ENCODE results near the gene GNAL.
"Not testable (repeated sequence)": the region's sequence is repeated elsewhere in the genome, so short reads cannot be mapped to it uniquely, and the experiment has no call there.

GNAL gene

DNA sequence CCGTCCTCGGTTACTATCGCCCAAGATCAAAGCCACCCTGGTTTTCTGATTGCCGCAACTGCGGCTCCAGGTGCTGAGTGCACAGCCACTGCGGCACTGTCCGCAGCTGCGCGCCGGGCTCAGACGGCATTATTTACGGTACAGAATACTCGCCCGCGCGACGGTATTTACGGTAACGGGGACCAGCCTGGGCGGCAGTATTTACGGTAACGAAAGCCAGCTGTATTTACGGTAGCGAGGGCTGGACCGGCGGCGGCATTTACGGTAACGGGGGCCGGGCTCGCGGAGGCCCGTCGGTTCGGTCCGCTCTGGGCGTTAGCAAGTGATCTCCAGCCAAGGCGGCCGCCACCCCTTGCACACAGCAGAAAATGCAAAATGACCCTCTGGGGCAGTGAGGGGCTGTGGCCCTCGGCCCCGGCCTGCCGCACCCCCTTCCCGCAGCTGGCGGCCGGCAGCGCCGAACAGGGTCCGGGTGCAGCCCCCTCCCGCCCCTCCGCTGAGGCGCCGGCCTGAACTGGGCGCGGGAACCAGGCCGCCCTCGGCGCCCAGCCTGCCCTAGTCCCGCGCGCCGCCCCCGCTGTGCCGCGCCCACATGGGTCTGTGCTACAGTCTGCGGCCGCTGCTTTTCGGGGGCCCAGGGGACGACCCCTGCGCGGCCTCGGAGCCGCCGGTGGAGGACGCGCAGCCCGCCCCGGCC, at the start of gene GNAL:
Gene GNAL, plus strand, starts transcription at position 293 of the 697 bp plus-strand sequence. Its CDS starts 300 bp downstream, at position 593.
- peak; percentile 43 for DNase-seq (ENCODE audit: low read depth, low spot score)

GRCh38 chr18:11647310-11647709, 41.8 kb upstream of the GNAL start:
- DNase-seq (ENCODE audit: low read depth, low spot score): not testable (repeated sequence)

- not testable (repeated sequence) for DNase-seq (ENCODE audit: low read depth, low spot score)
These were observed 41.3 kb upstream of the GNAL start for GRCh38 chr18:11647804-11648203.

- DNase-seq (ENCODE audit: low read depth, low spot score): no peak
These were observed 39.2 kb upstream of the GNAL start for GRCh38 chr18:11649839-11650238.

DNA sequence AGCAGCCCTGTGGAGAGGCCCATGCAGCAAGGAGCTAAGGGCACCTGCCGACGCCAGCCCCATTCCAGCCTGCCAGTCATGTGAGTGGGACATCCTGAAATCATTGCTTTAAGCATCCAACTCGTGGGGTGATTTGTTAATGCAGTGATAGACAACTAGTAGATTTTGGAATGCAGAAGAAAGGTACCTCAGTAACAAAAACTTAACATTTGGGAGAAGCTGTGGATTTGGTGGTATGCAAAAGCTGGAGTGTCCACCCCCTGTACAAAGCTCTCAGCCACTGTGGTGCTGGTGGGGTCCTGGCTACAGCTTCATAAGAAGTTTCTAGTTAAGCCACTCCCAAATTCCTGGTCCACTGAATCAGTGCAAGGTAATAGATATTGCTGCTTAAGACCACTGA, 37.2 kb upstream of the GNAL start:
- no peak for DNase-seq (ENCODE audit: low read depth, low spot score)

DNA sequence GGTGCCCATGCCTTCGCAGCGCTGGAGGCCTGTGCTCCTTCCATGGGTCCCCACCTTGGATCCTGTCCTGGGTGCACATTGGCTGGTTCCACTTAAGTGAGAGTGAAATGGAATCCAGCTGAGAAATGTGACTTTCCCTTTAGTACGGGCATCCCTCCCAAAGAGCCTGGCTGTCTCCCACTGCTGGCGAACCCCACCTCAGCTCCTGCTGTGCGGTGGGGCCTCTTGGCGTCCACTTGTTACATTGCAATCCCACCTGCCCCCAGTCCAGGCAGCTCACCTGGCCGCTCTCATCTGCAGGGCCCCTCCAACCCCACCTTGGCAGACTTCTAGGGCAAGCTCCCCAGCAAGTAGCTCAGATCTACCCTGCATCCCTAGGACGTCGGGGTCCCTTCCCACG, 35.5 kb upstream of the GNAL start:
- DNase-seq (ENCODE audit: low read depth, low spot score): no peak

DNA sequence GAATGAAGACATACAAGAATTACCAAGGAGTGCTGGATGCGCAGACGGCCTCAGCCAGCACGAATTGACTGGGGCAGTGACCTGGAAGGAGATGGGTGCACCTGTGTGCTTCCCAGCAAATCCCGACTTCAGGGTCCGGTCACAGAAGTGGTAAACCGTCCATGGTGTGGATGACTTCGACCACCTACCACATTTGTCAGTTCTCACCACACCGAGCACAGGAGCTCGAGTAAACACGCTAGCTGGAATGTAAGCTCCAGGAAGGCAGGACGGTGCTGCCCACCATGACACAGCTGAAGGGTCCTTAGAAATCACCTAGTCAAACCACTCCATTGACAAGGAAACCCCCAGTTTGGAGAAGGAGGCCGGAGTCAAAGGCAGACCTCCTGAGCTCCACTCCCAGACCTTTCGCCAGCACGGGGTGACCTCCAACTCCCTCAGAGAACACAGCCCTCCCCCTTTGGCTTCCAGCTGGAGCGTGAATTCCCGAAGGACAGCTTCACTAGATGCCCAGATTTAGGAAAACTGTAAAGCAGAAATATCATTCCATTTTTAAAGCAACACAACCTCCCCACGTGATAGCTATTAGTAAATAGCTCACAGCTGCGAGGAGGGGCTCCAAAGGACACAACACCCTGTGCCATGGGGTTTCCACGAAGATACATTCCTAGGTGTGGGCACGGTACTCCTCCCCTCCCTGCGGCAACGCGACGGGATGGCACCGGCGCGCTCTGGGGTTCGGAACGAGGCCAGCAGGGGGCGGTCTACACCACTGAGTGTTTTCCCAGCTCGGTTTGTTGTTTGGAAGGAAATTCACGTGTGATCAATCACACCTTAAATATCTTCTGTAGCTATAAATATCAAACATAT, 34.1 kb upstream of the GNAL start:
- no peak for DNase-seq (ENCODE audit: low read depth, low spot score)

DNA sequence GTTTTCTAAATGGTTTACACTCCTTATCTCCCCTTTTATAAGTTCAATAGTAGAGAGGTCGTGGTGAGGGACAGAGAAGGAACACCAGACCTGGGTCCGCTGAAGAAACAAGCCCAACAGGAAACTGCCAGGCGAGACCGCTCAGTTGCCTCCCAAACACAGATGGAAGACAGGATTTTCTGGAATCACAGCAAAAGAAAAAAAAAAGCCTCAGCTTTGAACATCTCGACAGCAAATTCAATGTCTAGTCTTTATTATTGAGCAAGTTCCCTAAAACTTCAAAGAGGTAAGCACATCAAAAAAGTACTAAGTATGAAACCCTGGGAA, 33.5 kb upstream of the GNAL start:
- no peak for DNase-seq (ENCODE audit: low read depth, low spot score)

DNA sequence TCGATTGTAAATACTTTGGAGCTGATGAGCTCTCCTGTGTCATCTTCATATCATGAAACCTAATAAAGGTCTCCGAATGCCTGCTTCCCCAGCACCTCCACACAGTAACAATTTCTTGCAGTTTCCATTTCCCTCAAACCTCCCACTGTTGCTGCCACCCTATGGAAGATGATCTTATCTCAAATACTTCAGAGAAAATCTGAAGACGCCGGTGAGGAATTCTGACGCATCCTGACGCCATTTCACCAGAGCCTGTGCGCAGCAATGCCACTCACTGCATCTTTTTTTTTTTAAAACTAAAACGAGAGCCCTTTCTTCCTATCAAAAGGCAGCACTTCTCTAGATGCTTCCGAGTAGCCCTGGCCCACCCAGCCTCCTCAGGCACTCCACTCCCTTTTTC, 31.9 kb upstream of the GNAL start:
- DNase-seq (ENCODE audit: low read depth, low spot score): no peak

GRCh38 chr18:11657554-11657953, 31.5 kb upstream of the GNAL start:
- no peak for DNase-seq (ENCODE audit: low read depth, low spot score)

DNA sequence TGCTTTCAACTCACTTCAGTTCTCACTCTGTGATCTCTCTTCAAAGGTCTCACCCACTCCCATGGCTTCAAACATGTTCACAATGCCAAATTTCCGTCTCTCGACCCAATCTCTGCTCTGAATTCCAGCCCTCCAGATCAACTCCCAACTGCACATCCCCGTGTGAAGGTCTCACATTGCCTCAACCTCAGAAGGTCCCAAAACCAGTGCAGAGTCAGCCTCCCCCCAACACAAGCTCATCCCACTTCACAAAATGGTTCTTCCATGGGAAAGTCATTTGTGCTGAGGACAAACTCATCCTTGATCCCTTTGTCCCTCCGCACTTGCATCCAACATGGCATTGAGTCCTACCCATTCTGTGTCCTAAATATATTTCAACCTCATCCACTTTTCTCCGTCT, 31.0 kb upstream of the GNAL start:
- no peak for DNase-seq (ENCODE audit: low read depth, low spot score)

- DNase-seq (ENCODE audit: low read depth, low spot score): no peak
These were observed 30.1 kb upstream of the GNAL start for GRCh38 chr18:11658989-11659388.

DNA sequence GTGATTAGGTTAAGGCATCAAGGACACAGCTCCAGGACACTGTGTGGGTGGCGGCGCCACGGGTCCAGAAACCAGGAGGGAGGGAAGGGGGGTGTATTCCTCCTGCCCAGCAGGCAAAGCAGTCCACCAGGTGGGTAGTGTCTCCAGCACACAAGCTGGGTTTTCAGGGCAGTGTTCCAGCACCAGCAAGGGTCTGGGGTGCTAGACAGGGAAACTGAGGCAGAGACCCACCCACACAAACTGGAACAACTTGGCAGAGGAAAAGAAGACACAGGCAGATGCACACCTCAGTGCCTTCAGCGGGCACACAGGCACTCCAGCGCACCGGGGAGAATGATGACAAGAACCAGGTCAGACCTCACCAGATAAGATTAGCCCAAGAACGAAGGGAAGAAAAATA, 28.4 kb upstream of the GNAL start:
- DNase-seq (ENCODE audit: low read depth, low spot score): no peak

DNA sequence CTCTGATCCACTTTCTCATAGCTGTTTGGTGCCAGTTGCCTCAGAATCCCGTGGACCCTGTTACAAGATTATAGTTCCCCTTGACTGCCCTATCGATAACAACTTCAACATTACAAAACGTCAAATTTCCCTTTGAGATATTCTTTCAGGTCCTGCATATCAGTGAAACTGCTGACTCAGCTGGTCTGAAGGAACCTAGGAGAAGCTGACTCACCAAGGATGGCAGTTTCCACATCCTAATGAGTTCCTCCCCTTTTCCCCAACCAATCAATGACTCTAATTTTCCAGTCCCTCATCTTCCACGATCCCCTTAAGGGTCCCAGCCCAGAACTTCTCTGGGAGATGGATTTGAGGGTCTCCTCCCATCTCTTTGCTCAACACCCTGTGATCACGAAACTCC, 27.6 kb upstream of the GNAL start:
- no peak for DNase-seq (ENCODE audit: low read depth, low spot score)

DNA sequence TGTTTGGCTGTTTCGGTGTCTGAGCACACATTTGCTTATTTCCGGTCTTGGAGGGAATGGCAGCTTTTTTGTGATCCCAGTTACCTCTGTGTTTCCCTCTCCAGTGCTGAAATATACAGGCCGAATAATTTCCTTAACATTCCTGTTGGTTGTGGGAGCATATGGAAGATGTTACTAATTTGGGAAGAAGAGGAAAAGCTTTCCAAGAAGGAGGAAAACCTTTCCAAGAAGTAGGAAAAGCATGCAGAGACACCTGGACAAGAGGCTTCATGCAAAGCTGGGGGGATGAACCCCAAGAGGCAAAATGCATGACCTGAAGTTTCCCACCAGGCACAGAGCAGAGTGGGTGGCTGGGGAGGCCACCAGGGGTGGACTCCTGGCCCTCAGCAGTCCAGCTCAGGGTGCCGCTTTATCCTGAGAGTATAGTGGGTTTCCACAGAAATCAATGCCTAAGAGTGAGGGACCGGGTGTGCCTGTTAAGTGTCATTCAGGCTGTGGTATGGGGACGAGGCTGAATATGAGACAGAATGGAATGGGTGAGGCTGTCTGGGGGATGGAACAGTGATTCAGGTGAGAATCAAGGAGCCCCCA, 25.5 kb upstream of the GNAL start:
- DNase-seq (ENCODE audit: low read depth, low spot score): no peak

GRCh38 chr18:11664286-11664685, 24.8 kb upstream of the GNAL start:
- no peak for DNase-seq (ENCODE audit: low read depth, low spot score)

DNA sequence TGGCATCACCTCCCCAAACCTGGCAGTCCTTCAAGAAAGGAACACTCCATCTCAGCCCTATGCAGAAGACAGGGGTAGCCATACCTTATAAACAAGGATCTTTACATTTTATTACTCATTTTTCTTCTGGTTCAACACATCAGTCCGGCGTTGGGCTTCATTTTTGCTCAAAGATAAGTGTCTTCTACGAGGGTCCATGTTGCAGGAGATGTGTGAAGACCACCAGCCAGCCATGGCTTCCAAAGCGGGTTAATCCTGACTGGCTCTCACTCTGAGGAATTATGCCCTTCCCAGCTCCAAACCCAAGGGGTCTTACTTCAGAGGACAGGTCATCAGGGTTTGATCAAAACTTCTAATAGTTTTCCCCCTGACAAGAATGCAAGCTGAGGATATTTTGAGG, 23.9 kb upstream of the GNAL start:
- DNase-seq (ENCODE audit: low read depth, low spot score): no peak

DNA sequence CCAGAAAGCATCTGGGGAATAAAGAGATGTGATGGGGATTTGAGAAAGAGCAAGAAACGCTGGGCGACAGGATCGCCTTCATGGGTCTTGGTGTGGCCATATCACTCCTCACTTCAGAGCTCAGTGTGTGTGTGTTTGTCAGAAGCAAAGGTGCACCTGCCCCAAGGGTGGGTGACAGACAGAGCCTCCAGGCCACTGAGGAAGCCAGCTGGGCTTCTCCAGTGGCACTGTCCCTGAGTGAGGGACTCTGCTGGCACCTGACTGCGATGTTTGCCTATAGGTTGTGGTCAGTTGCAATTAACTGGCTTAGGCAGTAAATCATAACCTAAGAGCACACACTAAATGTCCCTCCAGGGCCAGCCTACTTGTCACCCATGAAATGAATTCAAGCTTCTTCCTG, 23.5 kb upstream of the GNAL start:
- DNase-seq (ENCODE audit: low read depth, low spot score): no peak

DNA sequence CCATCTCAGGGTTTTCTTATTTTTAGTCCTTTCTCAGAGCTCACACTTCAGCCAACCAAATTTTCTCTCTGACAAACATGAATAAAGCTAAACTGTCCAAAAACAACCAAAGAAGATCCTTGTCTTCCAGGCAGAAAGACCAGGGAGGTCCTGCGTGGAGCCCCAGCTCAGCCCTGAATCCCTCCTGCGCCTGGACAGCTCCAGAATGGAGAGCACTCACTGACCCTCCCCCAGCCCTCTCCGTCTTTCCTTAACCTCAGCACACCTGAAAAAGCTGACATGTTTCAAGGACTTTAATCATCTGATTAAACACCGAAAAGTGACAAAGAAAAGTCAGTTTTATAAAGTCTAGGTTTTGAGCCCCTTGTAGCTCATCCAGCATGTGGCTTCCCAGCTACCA, 22.9 kb upstream of the GNAL start:
- no peak for DNase-seq (ENCODE audit: low read depth, low spot score)

GRCh38 chr18:11666831-11667230, 22.2 kb upstream of the GNAL start:
- DNase-seq (ENCODE audit: low read depth, low spot score): no peak

GRCh38 chr18:11667578-11667977, 21.5 kb upstream of the GNAL start:
- DNase-seq (ENCODE audit: low read depth, low spot score): no peak

GRCh38 chr18:11668441-11669169, 20.5 kb upstream of the GNAL start:
- DNase-seq (ENCODE audit: low read depth, low spot score): no peak

Measured in smooth muscle cell of the brain vasculature (primary cell).